Right atrium auricular region (tissue), 2 donors: ENCODE data around the gene ABCB9. TPM values are rescaled to one million over a fixed set of nuclear protein-coding genes. Genes with fewer than 3 reads are reported as not detected.
A peak's percentile ranks its signal among the peaks of the same experiment; 100 is the strongest.
"Not testable (repeated sequence)": the region's sequence is repeated elsewhere in the genome, so short reads cannot be mapped to it uniquely, and the experiment has no call there.

Source experiments
- DNase-seq: peaks from one replicate; pipeline ENCODE4 v3.0.0-alpha.2; 2019; ENCODE audit warnings: low spot score
- H3K27ac ChIP-seq, 2 donors: fragments of 200-600 bp; sonication (generic); 1 replicate in 1 of 2; 2 replicates in 1 of 2; pipeline ENCODE4 v1.5.1; 2016 to 2019
- H3K27me3 ChIP-seq, 2 donors: fragments of 200-600 bp; sonication (generic); one replicate each; pipeline versions ENCODE4 v1.5.1 to v1.6.0; 2017 to 2019
- H3K36me3 ChIP-seq: fragments of 200-600 bp; sonication (generic); one replicate; pipeline ENCODE4 v1.5.1; 2016
- H3K4me1 ChIP-seq, 2 donors: fragments of 200-600 bp; sonication (generic); one replicate each; pipeline versions ENCODE4 v1.5.1 to v1.6.0; 2017 to 2019
- H3K4me3 ChIP-seq, 2 donors: fragments of 200-600 bp; sonication (generic); 1 replicate in 1 of 2; 2 replicates in 1 of 2; pipeline ENCODE4 v1.5.1; 2017 to 2019; ENCODE audit warnings: mild to moderate bottlenecking in 1 of 2, moderate library complexity in 1 of 2
- H3K9me3 ChIP-seq, 2 donors: fragments of 200-600 bp; sonication (generic); one replicate each; pipeline ENCODE4 v1.5.1; 2019
- CTCF ChIP-seq, 2 donors: fragments of 200-600 bp; sonication (generic); IDR thresholded peaks; one replicate each; pipeline ENCODE4 v1.5.1; 2019; ENCODE audit warnings: antibody characterized with exemption in 2 of 2
- total RNA-seq, 2 donors: library from RNA; depleted of rRNA; stranded (reverse); fragments of >200 nt; gene quantifications; one replicate each; pipeline ENCODE4 v1.1.0, GENCODE V29; 2016

Gene ABCB9
- total RNA-seq, 2 donors from 2014 or later, result 4.9 to 5.7 TPM

- Histone ChIP-seq H3K9me3 (no peaks in the 10 kb centered on the region), H3K4me1 (peaks cover 0 to 62% of the 10 kb centered on the region in 2 donors), H3K4me3 (no peak overlapping the region), H3K27me3 (no peaks in the 10 kb centered on the region), H3K27ac (no peak overlapping the region), H3K36me3 (no peaks in the 10 kb centered on the region)
- DNase-seq, result no peak
- TF ChIP-seq CTCF (IDR thresholded peaks at IDR 0.05), result no peak
Observed at GRCh38 chr12:122944605-122945592, 21.4 kb downstream of the ABCB9 start.

- Histone ChIP-seq H3K9me3 (no peaks in the 10 kb centered on the region), H3K4me1 (peaks cover 0 to 60% of the 10 kb centered on the region in 2 donors), H3K36me3 (no peaks in the 10 kb centered on the region), H3K27ac (peak overlapping the region; percentile 23 to 38), H3K4me3 (no peak overlapping the region), H3K27me3 (no peaks in the 10 kb centered on the region)
- no peak for TF ChIP-seq CTCF (IDR thresholded peaks at IDR 0.05)
- DNase-seq, result no peak
Observed at GRCh38 chr12:122943196-122943595, 23.1 kb downstream of the ABCB9 start.

GRCh38 chr12:122942637-122943036 is 23.6 kb downstream of the ABCB9 start:
- Histone ChIP-seq H3K27ac (peak overlapping the region in 1 of 2 donors; percentile 38), H3K27me3 (no peaks in the 10 kb centered on the region), H3K4me3 (no peak overlapping the region), H3K36me3 (no peaks in the 10 kb centered on the region), H3K9me3 (no peaks in the 10 kb centered on the region), H3K4me1 (peaks cover 0 to 54% of the 10 kb centered on the region in 2 donors)
- TF ChIP-seq CTCF (IDR thresholded peaks at IDR 0.05), result no peak
- DNase-seq, result no peak

GRCh38 chr12:122941351-122941750 is 24.9 kb downstream of the ABCB9 start:
- not testable (repeated sequence) for H3K27ac ChIP-seq, DNase-seq, H3K9me3 ChIP-seq, H3K27me3 ChIP-seq, H3K4me3 ChIP-seq, H3K36me3 ChIP-seq
- peaks cover 0 to 42% of the 10 kb centered on the region in 2 donors for H3K4me1 ChIP-seq

- Histone ChIP-seq H3K4me3 (no peak overlapping the region), H3K27me3 (no peaks in the 10 kb centered on the region), H3K27ac (no peak overlapping the region), H3K36me3 (no peaks in the 10 kb centered on the region), H3K4me1 (peaks cover 0 to 20% of the 10 kb centered on the region in 2 donors), H3K9me3 (no peaks in the 10 kb centered on the region)
- DNase-seq, result no peak
- TF ChIP-seq CTCF (IDR thresholded peaks at IDR 0.05), result no peak
Observed at GRCh38 chr12:122939125-122939524, 27.1 kb downstream of the ABCB9 start.

- Histone ChIP-seq H3K9me3 (no peaks in the 10 kb centered on the region), H3K4me1 (peaks cover 0 to 13% of the 10 kb centered on the region in 2 donors), H3K4me3 (no peak overlapping the region), H3K27ac (no peak overlapping the region), H3K36me3 (peaks cover 4% of the 10 kb centered on the region), H3K27me3 (no peaks in the 10 kb centered on the region)
- no peak for TF ChIP-seq CTCF (IDR thresholded peaks at IDR 0.05)
- no peak for DNase-seq
Observed at GRCh38 chr12:122937622-122938091, 28.6 kb downstream of the ABCB9 start.
